Urothelium cell line (cell line): ENCODE measurements around the gene GTF2A1L.
A peak's percentile ranks its signal among the peaks of the same experiment; 100 is the strongest.
"Not testable (repeated sequence)": the region's sequence is repeated elsewhere in the genome, so short reads cannot be mapped to it uniquely, and the experiment has no call there.

Source experiments
- DNase-seq: peaks from one replicate; pipeline ENCODE4 v3.0.0; 2011; ENCODE audit warnings: low spot score, mixed read lengths
- FAIRE-seq: peaks from 2 replicates; lab custom pipeline; 2011; peaks lifted over from hg19 to GRCh38; lab: Jason Lieb, UNC

GTF2A1L gene

GRCh38 chr2:48694149-48694548 is 76.5 kb downstream of the GTF2A1L start:
- DNase-seq (no peak), FAIRE-seq (peak; percentile 5)

GRCh38 chr2:48695991-48696390 is 78.3 kb downstream of the GTF2A1L start:
- DNase-seq (no peak), FAIRE-seq (no peak)

GRCh38 chr2:48696881-48697280 is 79.2 kb downstream of the GTF2A1L start:
- DNase-seq = no peak
- no peak for FAIRE-seq

- no peak for DNase-seq
These were observed 81.8 kb downstream of the GTF2A1L start for GRCh38 chr2:48699348-48699930.

GRCh38 chr2:48703621-48704020 is 86.0 kb downstream of the GTF2A1L start:
- not testable (repeated sequence) for FAIRE-seq, DNase-seq

More at GRCh38 chr2:48699348-48699930, 81.8 kb downstream of the GTF2A1L start:
- FAIRE-seq = peak; percentile 30

- FAIRE-seq (no peak), DNase-seq (no peak)
These were observed 89.8 kb downstream of the GTF2A1L start for GRCh38 chr2:48707466-48707865.

- no peak for DNase-seq
- no peak for FAIRE-seq
These were observed 91.7 kb downstream of the GTF2A1L start for GRCh38 chr2:48709096-48710034.

GRCh38 chr2:48711343-48711742 is 93.7 kb downstream of the GTF2A1L start:
- DNase-seq = no peak
- FAIRE-seq = no peak

GRCh38 chr2:48712151-48712550 is 94.5 kb downstream of the GTF2A1L start:
- FAIRE-seq (no peak), DNase-seq (no peak)

GRCh38 chr2:48713647-48714046 is 96.0 kb downstream of the GTF2A1L start:
- FAIRE-seq = no peak

GRCh38 chr2:48714245-48714644 is 96.6 kb downstream of the GTF2A1L start:
- DNase-seq (no peak), FAIRE-seq (no peak)

More at GRCh38 chr2:48713647-48714046, 96.0 kb downstream of the GTF2A1L start:
- DNase-seq = no peak

- no peak for DNase-seq
These were observed 97.6 kb downstream of the GTF2A1L start for GRCh38 chr2:48715042-48715899.

GRCh38 chr2:48715956-48716355 is 98.3 kb downstream of the GTF2A1L start:
- no peak for FAIRE-seq

More at GRCh38 chr2:48715042-48715899, 97.6 kb downstream of the GTF2A1L start:
- FAIRE-seq = no peak

GRCh38 chr2:48717846-48718245 is 100.2 kb downstream of the GTF2A1L start:
- FAIRE-seq (no peak), DNase-seq (no peak)

More at GRCh38 chr2:48715956-48716355, 98.3 kb downstream of the GTF2A1L start:
- DNase-seq = no peak

- no peak for FAIRE-seq
- peak; percentile 25 for DNase-seq
These were observed 102.0 kb downstream of the GTF2A1L start for GRCh38 chr2:48719480-48720177.

- FAIRE-seq (no peak), DNase-seq (no peak)
These were observed 103.5 kb downstream of the GTF2A1L start for GRCh38 chr2:48721158-48721557.

- FAIRE-seq = no peak
- DNase-seq = no peak
These were observed 104.7 kb downstream of the GTF2A1L start for GRCh38 chr2:48722391-48722790.

GRCh38 chr2:48723129-48723528 is 105.5 kb downstream of the GTF2A1L start:
- DNase-seq = no peak
- FAIRE-seq = no peak

GRCh38 chr2:48724278-48724677 is 106.6 kb downstream of the GTF2A1L start:
- FAIRE-seq = no peak

More at GRCh38 chr2:48724278-48724677, 106.6 kb downstream of the GTF2A1L start:
- no peak for DNase-seq
